SK-MEL-5 (cell line): ENCODE data around the gene SPIRE1. TPM values are rescaled to one million over a fixed set of nuclear protein-coding genes. Genes with fewer than 3 reads are reported as not detected.
"Not testable (repeated sequence)": the region's sequence is repeated elsewhere in the genome, so short reads cannot be mapped to it uniquely, and the experiment has no call there.

ENCODE experiments used
- DNase-seq: peaks from one replicate; pipeline ENCODE4 v3.0.0-alpha.2; 2016; ENCODE audit warnings: low read depth, low spot score
- in situ Hi-C: cut with HindIII; loops from 2 replicates; pipeline ENCODE4 v1.10.0; 2016; ENCODE audit warnings: low sequenced_read_pairs, high pct_unique_total_duplicates, low pct_unique_long_range_greater_than_20kb
- total RNA-seq: library from RNA; depleted of rRNA; stranded (reverse); fragments of >200 nt; shearing (Covaris generic); gene quantifications from 2 replicates; pipeline ENCODE4 v1.2.3, GENCODE V29; 2014

SPIRE1 gene
- total RNA-seq, 1 experiment from 2014 or later, result 59.3 TPM

GRCh38 chr18:12654971-12655370, 2.9 kb downstream of the SPIRE1 start:
- in situ Hi-C loops, result no loop called here
- DNase-seq, result no peak

GRCh38 chr18:12652861-12653401, 5.0 kb downstream of the SPIRE1 start:
- DNase-seq, result no peak
- in situ Hi-C loops, result no loop called here

GRCh38 chr18:12651651-12652050, 6.3 kb downstream of the SPIRE1 start:
- in situ Hi-C loops, result no loop called here

GRCh38 chr18:12647773-12648172, 10.1 kb downstream of the SPIRE1 start:
- DNase-seq, result no peak
- in situ Hi-C loops, result no loop called here

More at GRCh38 chr18:12651651-12652050, 6.3 kb downstream of the SPIRE1 start:
- DNase-seq, result peak; percentile 88

GRCh38 chr18:12645751-12646203, 12.1 kb downstream of the SPIRE1 start:
- peak; percentile 91 for DNase-seq
- in situ Hi-C loops, result no loop called here

- DNase-seq, result no peak
- in situ Hi-C loops, result no loop called here
These were observed 12.7 kb downstream of the SPIRE1 start for GRCh38 chr18:12645254-12645653.

GRCh38 chr18:12643756-12644155, 14.2 kb downstream of the SPIRE1 start:
- DNase-seq, in situ Hi-C loops: not testable (repeated sequence)

GRCh38 chr18:12640881-12641200, 17.1 kb downstream of the SPIRE1 start:
- no peak for DNase-seq
- in situ Hi-C loops, result no loop called here

GRCh38 chr18:12639990-12640880, 17.7 kb downstream of the SPIRE1 start:
- peak; percentile 75 for DNase-seq
- in situ Hi-C loops, result no loop called here

GRCh38 chr18:12638644-12639124, 19.2 kb downstream of the SPIRE1 start:
- DNase-seq, result no peak
- in situ Hi-C loops, result no loop called here

- in situ Hi-C loops, result no loop called here
- DNase-seq, result no peak
These were observed 19.8 kb downstream of the SPIRE1 start for GRCh38 chr18:12637901-12638643.

GRCh38 chr18:12637393-12637792, 20.5 kb downstream of the SPIRE1 start:
- peak; percentile 46 for DNase-seq

GRCh38 chr18:12631831-12632477, 26.0 kb downstream of the SPIRE1 start:
- in situ Hi-C loops, result no loop called here
- no peak for DNase-seq

More at GRCh38 chr18:12637393-12637792, 20.5 kb downstream of the SPIRE1 start:
- in situ Hi-C loops, result no loop called here

- in situ Hi-C loops, result no loop called here
- DNase-seq, result no peak
These were observed 27.8 kb downstream of the SPIRE1 start for GRCh38 chr18:12630136-12630535.

GRCh38 chr18:12628706-12629702, 28.9 kb downstream of the SPIRE1 start:
- in situ Hi-C loops, result no loop called here
- DNase-seq, result no peak

- in situ Hi-C loops, DNase-seq: not testable (repeated sequence)
These were observed 30.7 kb downstream of the SPIRE1 start for GRCh38 chr18:12627199-12627598.

- in situ Hi-C loops, result no loop called here
- no peak for DNase-seq
These were observed 32.7 kb downstream of the SPIRE1 start for GRCh38 chr18:12625241-12625640.
